Measurements from ENCODE around the gene SFXN2. TPM values are rescaled to one million over a fixed set of nuclear protein-coding genes. Genes with fewer than 3 reads are reported as not detected.

Gene SFXN2
- polyA plus RNA-seq, 1 experiment = 6.5 TPM

DNA sequence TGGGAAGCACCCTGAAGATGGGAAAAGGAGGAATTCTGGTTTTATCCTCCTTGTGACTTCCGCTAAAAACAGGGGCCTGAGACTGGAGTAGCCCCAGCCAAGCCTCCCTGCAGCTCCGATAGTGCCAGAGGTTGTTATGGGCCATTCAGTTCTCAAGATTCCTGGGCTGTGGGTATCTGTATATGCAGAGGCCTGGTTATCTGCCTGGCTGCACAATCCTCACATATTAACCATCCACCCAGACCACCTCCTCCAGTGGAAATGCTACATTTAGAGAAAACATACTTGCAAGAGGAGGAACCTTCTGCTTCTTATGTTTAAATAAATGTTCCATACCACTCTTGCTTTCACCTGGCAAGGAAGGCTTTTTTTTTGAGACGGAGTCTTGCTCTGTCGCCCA, 34.8 kb upstream of the SFXN2 start:
- no peaks in the 10 kb centered on the region for H3K27me3 ChIP-seq (ENCODE audit: control insufficient read depth, insufficient read depth, low read length)
- ChIA-PET CTCF (interaction anchor here (0.6 to 3.0 kb wide), 9 partner anchors 8 to 222 kb away, joined by 4 to 28 read pairs (median 8); partner anchors contain the start of genes ARL3 and SFXN2), POLR2A (interaction anchor here (6.5 kb wide), 1 partner anchor 33 kb away, joined by 71 read pairs; the partner anchor contains the start of genes ARL3 and SFXN2)
- H3K27ac ChIP-seq (ENCODE audit: low read depth, low read length) = no peak overlapping the region
- TF ChIP-seq, protein P1, sequence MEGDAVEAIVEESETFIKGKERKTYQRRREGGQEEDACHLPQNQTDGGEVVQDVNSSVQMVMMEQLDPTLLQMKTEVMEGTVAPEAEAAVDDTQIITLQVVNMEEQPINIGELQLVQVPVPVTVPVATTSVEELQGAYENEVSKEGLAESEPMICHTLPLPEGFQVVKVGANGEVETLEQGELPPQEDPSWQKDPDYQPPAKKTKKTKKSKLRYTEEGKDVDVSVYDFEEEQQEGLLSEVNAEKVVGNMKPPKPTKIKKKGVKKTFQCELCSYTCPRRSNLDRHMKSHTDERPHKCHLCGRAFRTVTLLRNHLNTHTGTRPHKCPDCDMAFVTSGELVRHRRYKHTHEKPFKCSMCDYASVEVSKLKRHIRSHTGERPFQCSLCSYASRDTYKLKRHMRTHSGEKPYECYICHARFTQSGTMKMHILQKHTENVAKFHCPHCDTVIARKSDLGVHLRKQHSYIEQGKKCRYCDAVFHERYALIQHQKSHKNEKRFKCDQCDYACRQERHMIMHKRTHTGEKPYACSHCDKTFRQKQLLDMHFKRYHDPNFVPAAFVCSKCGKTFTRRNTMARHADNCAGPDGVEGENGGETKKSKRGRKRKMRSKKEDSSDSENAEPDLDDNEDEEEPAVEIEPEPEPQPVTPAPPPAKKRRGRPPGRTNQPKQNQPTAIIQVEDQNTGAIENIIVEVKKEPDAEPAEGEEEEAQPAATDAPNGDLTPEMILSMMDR (IDR thresholded peaks at IDR 0.05; ENCODE audit: low read depth, low read length) = no peak
- no peak for DNase-seq (ENCODE audit: low read depth, low spot score)
- H3K9me3 ChIP-seq (ENCODE audit: control insufficient read depth, insufficient read depth, low read length) = no peaks in the 10 kb centered on the region
- no peak overlapping the region for H3K4me3 ChIP-seq (ENCODE audit: low read depth, low read length)

DNA sequence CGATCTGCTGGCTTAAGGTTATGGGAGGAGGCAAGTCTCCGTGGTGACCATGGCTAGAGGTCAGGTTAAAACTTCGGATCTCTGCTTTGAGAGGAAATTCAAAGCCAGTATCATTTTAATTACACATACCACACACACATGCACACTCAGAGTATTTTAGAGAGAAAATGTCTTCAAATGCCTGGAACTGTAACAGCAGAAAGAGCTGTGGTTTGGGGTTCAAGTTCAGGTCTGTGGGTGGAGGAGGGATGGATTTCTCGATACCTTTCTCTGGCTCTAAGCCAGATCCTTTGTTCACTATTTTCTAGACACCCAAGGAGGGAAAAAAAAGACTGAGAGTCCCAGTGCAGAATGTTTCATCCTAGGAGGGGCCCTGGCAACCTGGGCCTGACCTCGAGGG, 32.7 kb upstream of the SFXN2 start:
- Histone ChIP-seq H3K4me3 (ENCODE audit: low read depth, low read length) (no peak overlapping the region), H3K27me3 (ENCODE audit: control insufficient read depth, insufficient read depth, low read length) (no peaks in the 10 kb centered on the region), H3K27ac (ENCODE audit: low read depth, low read length) (no peak overlapping the region), H3K9me3 (ENCODE audit: control insufficient read depth, insufficient read depth, low read length) (no peaks in the 10 kb centered on the region)
- CTCF ChIA-PET = no interaction called here
- POLR2A ChIA-PET = no interaction called here
- TF ChIP-seq, protein P1 (IDR thresholded peaks at IDR 0.05; ENCODE audit: low read depth, low read length) = no peak
- no peak for DNase-seq (ENCODE audit: low read depth, low spot score)

DNA sequence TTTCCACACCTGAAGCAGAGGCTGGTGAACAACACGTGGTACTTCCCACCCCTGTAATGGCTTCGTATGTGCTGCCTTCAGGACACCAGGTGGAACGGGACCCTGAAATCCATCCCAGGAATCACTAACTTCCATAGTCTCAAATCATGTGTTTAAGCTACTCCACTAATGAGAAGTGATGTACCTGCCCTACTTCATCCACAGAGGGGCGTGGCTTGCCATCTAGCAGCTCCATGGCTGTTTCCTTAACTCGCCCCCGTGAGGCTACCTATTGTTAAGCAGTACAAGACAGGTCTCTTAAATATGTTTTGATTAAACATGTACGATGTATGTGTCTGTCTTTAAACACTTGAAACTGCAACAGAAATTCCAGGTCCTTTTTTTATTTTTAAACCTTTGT, 32.0 kb upstream of the SFXN2 start:
- ChIA-PET CTCF (no interaction called here), POLR2A (no interaction called here)
- H3K9me3 ChIP-seq (ENCODE audit: control insufficient read depth, insufficient read depth, low read length) = no peaks in the 10 kb centered on the region
- no peak overlapping the region for H3K4me3 ChIP-seq (ENCODE audit: low read depth, low read length)
- no peak overlapping the region for H3K27ac ChIP-seq (ENCODE audit: low read depth, low read length)
- DNase-seq (ENCODE audit: low read depth, low spot score) = no peak
- H3K27me3 ChIP-seq (ENCODE audit: control insufficient read depth, insufficient read depth, low read length) = no peaks in the 10 kb centered on the region
- TF ChIP-seq, protein P1 (IDR thresholded peaks at IDR 0.05; ENCODE audit: low read depth, low read length) = no peak

DNA sequence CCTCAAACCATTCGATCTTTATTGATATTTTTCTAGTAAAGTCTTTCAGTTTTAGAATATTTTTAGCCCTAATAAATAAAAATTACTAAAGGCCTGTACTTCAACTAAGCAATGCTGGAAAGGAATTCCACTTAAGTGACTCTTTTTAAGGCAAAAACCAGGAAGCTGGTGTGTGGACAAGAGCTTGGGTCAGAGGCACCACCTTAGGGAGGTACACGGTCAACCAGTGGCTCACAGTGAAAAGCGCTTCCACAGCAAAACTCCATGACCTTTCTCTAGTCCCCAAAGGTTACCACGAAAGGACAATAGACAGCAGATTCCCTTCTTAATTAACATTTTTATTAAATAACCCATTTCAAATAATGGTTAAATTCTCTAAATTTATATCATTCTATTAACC, 31.5 kb upstream of the SFXN2 start:
- Histone ChIP-seq H3K9me3 (ENCODE audit: control insufficient read depth, insufficient read depth, low read length) (no peaks in the 10 kb centered on the region), H3K4me3 (ENCODE audit: low read depth, low read length) (no peak overlapping the region), H3K27me3 (ENCODE audit: control insufficient read depth, insufficient read depth, low read length) (no peaks in the 10 kb centered on the region), H3K27ac (ENCODE audit: low read depth, low read length) (no peak overlapping the region)
- ChIA-PET CTCF (no interaction called here), POLR2A (no interaction called here)
- TF ChIP-seq, protein P1 (IDR thresholded peaks at IDR 0.05; ENCODE audit: low read depth, low read length) = no peak
- DNase-seq (ENCODE audit: low read depth, low spot score) = no peak

DNA sequence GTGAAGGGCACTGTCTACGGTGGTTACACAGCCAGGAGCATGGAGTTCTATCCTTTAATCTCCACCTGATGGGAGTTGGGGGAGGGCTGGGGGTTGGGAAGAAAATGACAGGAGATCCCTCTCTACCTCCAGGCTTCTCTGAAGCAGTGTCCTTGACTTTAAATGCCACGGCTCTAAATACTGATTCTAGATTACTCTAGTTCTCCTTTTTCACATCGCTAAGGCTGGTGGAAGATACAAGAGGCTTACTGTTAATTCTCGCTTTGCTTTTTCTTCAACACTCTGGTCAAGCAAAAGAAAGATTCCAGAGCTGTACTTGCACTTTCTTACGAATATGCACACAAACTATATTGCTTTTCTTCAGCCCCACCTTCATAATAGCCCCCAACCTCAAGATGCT, 30.7 kb upstream of the SFXN2 start:
- CTCF ChIA-PET = no interaction called here
- H3K4me3 ChIP-seq (ENCODE audit: low read depth, low read length) = no peak overlapping the region
- TF ChIP-seq, protein P1 (IDR thresholded peaks at IDR 0.05; ENCODE audit: low read depth, low read length) = no peak
- no peak overlapping the region for H3K27ac ChIP-seq (ENCODE audit: low read depth, low read length)
- no peaks in the 10 kb centered on the region for H3K27me3 ChIP-seq (ENCODE audit: control insufficient read depth, insufficient read depth, low read length)
- H3K9me3 ChIP-seq (ENCODE audit: control insufficient read depth, insufficient read depth, low read length) = no peaks in the 10 kb centered on the region
- no peak for DNase-seq (ENCODE audit: low read depth, low spot score)
- POLR2A ChIA-PET = no interaction called here
